DMS79 (cell line): ENCODE measurements around the gene VIL1.

ENCODE experiments used
- DNase-seq: peaks from one replicate; lab custom pipeline; 2025; lab: John Stamatoyannopoulos, UW

Gene VIL1

GRCh38 chr2:218438596-218438995 lies 19.7 kb downstream of the VIL1 start:
- DNase-seq, result no peak

- no peak for DNase-seq
These were observed 25.9 kb downstream of the VIL1 start for GRCh38 chr2:218444692-218445357.

GRCh38 chr2:218445602-218446001 lies 26.7 kb downstream of the VIL1 start:
- no peak for DNase-seq

- no peak for DNase-seq
These were observed 27.6 kb downstream of the VIL1 start for GRCh38 chr2:218446547-218446946.

GRCh38 chr2:218447072-218447471 lies 28.1 kb downstream of the VIL1 start:
- DNase-seq, result no peak

- no peak for DNase-seq
These were observed 30.0 kb downstream of the VIL1 start for GRCh38 chr2:218448934-218449333.

GRCh38 chr2:218452079-218452478 lies 33.2 kb downstream of the VIL1 start:
- DNase-seq, result no peak

GRCh38 chr2:218456849-218457248 lies 37.9 kb downstream of the VIL1 start:
- DNase-seq, result no peak

- DNase-seq, result no peak
These were observed 39.7 kb downstream of the VIL1 start for GRCh38 chr2:218458598-218458997.

- DNase-seq, result no peak
These were observed 47.2 kb downstream of the VIL1 start for GRCh38 chr2:218465987-218466633.

- no peak for DNase-seq
These were observed 51.5 kb downstream of the VIL1 start for GRCh38 chr2:218470448-218470847.

- DNase-seq, result no peak
These were observed 52.1 kb downstream of the VIL1 start for GRCh38 chr2:218471036-218471435.

- DNase-seq, result no peak
These were observed 53.1 kb downstream of the VIL1 start for GRCh38 chr2:218471982-218472381.

GRCh38 chr2:218472988-218473387 lies 54.1 kb downstream of the VIL1 start:
- DNase-seq, result no peak

GRCh38 chr2:218474527-218474926 lies 55.6 kb downstream of the VIL1 start:
- DNase-seq, result no peak

- no peak for DNase-seq
These were observed 57.8 kb downstream of the VIL1 start for GRCh38 chr2:218476676-218477075.

- no peak for DNase-seq
These were observed 58.3 kb downstream of the VIL1 start for GRCh38 chr2:218477247-218477646.

- DNase-seq, result no peak
These were observed 59.6 kb downstream of the VIL1 start for GRCh38 chr2:218478544-218478943.

- no peak for DNase-seq
These were observed 60.7 kb downstream of the VIL1 start for GRCh38 chr2:218479595-218479994.

- no peak for DNase-seq
These were observed 63.7 kb downstream of the VIL1 start for GRCh38 chr2:218482651-218483050.

GRCh38 chr2:218485986-218486667 lies 67.2 kb downstream of the VIL1 start:
- DNase-seq, result no peak

GRCh38 chr2:218500501-218501060 lies 81.7 kb downstream of the VIL1 start:
- no peak for DNase-seq

- DNase-seq, result no peak
These were observed 82.7 kb downstream of the VIL1 start for GRCh38 chr2:218501665-218502064.
